C4-2B (cell line): ENCODE data around the gene RNF214.

Source experiments
- ZFX ChIP-seq: fragments of 450-650 bp; IDR thresholded peaks from 2 replicates; pipeline ENCODE4 v1.6.1; 2017
- TF ChIP-seq, protein P1 (sequence below): fragments of 450-650 bp; conservative IDR thresholded peaks from 2 replicates; pipeline ENCODE4 v1.5.1; 2017; ENCODE audit warnings: mild to moderate bottlenecking

DNA sequence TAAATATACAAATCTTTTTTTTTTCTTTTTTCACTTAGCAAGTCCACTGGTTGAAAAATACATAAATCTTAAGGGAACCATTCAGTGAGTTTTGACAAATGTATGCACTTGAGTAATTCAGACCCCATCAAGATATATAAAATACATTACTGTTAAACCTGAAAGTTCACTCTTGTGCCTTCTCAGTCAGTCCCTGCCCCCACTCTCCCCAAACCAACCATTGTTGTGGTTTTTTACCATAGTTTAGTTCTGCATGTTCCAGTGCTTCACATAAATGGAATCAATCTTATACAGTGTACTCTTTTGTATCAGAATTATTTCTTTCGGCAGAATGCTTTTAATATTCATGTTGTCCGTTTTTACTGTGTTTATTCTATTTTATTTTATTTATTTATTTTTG is 26.1 kb downstream of the RNF214 start:
- TF ChIP-seq, protein P1, sequence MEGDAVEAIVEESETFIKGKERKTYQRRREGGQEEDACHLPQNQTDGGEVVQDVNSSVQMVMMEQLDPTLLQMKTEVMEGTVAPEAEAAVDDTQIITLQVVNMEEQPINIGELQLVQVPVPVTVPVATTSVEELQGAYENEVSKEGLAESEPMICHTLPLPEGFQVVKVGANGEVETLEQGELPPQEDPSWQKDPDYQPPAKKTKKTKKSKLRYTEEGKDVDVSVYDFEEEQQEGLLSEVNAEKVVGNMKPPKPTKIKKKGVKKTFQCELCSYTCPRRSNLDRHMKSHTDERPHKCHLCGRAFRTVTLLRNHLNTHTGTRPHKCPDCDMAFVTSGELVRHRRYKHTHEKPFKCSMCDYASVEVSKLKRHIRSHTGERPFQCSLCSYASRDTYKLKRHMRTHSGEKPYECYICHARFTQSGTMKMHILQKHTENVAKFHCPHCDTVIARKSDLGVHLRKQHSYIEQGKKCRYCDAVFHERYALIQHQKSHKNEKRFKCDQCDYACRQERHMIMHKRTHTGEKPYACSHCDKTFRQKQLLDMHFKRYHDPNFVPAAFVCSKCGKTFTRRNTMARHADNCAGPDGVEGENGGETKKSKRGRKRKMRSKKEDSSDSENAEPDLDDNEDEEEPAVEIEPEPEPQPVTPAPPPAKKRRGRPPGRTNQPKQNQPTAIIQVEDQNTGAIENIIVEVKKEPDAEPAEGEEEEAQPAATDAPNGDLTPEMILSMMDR = no peak
- TF ChIP-seq ZFX = no peak
